PC-3 (cell line): ENCODE results near the gene PTK6.

Experiments
- CTCF ChIP-seq: fragments of 300-600 bp; sonication (generic); conservative IDR thresholded peaks from 2 replicates; pipeline ENCODE4 v1.5.1; 2017; ENCODE audit warnings: antibody characterized with exemption, low read depth, mild to moderate bottlenecking, low read length
- EZH2phosphoT487 ChIP-seq: fragments of 300-600 bp; sonication (generic); IDR thresholded peaks from 2 replicates; pipeline ENCODE4 v1.6.1; 2018; ENCODE audit warnings: mild to moderate bottlenecking, antibody characterized with exemption, low read length, borderline replicate concordance

GRCh38 chr20:63522981-63523611 lies 14.1 kb downstream of the PTK6 start:
- TF ChIP-seq EZH2phosphoT487: no peak
- TF ChIP-seq CTCF: no peak
